Astrocyte (in vitro differentiated cells and primary cell): ENCODE data around the gene EXOC6B. TPM values are rescaled to one million over a fixed set of nuclear protein-coding genes. Genes with fewer than 3 reads are reported as not detected.

Experiments
- DNase-seq: peaks from one replicate; pipeline ENCODE4 v3.0.0-alpha.2; 2010; ENCODE audit warnings: low read depth
- FAIRE-seq: peaks from 2 replicates; lab custom pipeline; 2011; peaks lifted over from hg19 to GRCh38; lab: Jason Lieb, UNC
- H2AFZ ChIP-seq: 2 replicates; pipeline ENCODE4 v1.6.0; 2012; ENCODE audit warnings: low read depth, low read length, inconsistent platforms
- H3K27ac ChIP-seq: 2 replicates; pipeline ENCODE4 v1.5.1; 2011; ENCODE audit warnings: low read depth, low read length, inconsistent platforms
- H3K27me3 ChIP-seq: 2 replicates; pipeline ENCODE4 v1.6.0; 2011; ENCODE audit warnings: low read length, inconsistent platforms; ENCODE audit not compliant: insufficient read depth
- H3K36me3 ChIP-seq: 2 replicates; pipeline ENCODE4 v1.5.1; 2011; ENCODE audit warnings: low read length, inconsistent platforms; ENCODE audit not compliant: insufficient read depth
- H3K4me1 ChIP-seq: 2 replicates; pipeline ENCODE4 v1.5.1; 2011; ENCODE audit warnings: low read length, inconsistent platforms; ENCODE audit not compliant: insufficient read depth
- H3K4me2 ChIP-seq: 2 replicates; pipeline ENCODE4 v1.6.0; 2012; ENCODE audit warnings: low read length, inconsistent platforms
- H3K4me3 ChIP-seq: 2 replicates; pipeline ENCODE4 v1.5.1; 2011; ENCODE audit warnings: low read depth, mild to moderate bottlenecking, low read length, inconsistent platforms; ENCODE audit not compliant: insufficient read depth
- H3K79me2 ChIP-seq: 2 replicates; pipeline ENCODE4 v1.6.0; 2012; ENCODE audit warnings: mild to moderate bottlenecking, low read length, inconsistent platforms; ENCODE audit not compliant: insufficient read depth
- H3K9ac ChIP-seq: 2 replicates; pipeline ENCODE4 v1.6.0; 2012; ENCODE audit warnings: mild to moderate bottlenecking, low read length, inconsistent platforms
- H3K9me3 ChIP-seq: 2 replicates; pipeline ENCODE4 v1.5.1; 2012; ENCODE audit warnings: low read depth, mild to moderate bottlenecking, low read length, inconsistent platforms; ENCODE audit not compliant: insufficient read depth
- H4K20me1 ChIP-seq: 2 replicates; pipeline ENCODE4 v1.6.0; 2012; ENCODE audit warnings: low read length, inconsistent platforms; ENCODE audit not compliant: insufficient read depth
- H3K27ac Mint-ChIP-seq: one replicate; pipeline ENCODE4 v1.8.0; 2021; ENCODE audit warnings: mild to moderate bottlenecking, mixed read lengths; ENCODE audit not compliant: unreplicated experiment
- H3K27me3 Mint-ChIP-seq: one replicate; pipeline ENCODE4 v1.8.0; 2021; ENCODE audit warnings: low read depth, mixed read lengths; ENCODE audit not compliant: unreplicated experiment
- H3K36me3 Mint-ChIP-seq: one replicate; pipeline ENCODE4 v1.8.0; 2021; ENCODE audit warnings: low read depth, mixed read lengths; ENCODE audit not compliant: unreplicated experiment
- H3K4me1 Mint-ChIP-seq: one replicate; pipeline ENCODE4 v1.8.0; 2021; ENCODE audit warnings: low read depth, mixed read lengths; ENCODE audit not compliant: unreplicated experiment
- H3K4me3 Mint-ChIP-seq: one replicate; pipeline ENCODE4 v1.8.0; 2021; ENCODE audit warnings: mild to moderate bottlenecking, moderate library complexity, mixed read lengths; ENCODE audit not compliant: unreplicated experiment
- H3K9me3 Mint-ChIP-seq: one replicate; pipeline ENCODE4 v1.8.0; 2021; ENCODE audit warnings: mild to moderate bottlenecking, mixed read lengths; ENCODE audit not compliant: unreplicated experiment
- CTCF ChIP-seq: IDR thresholded peaks from 2 replicates; pipeline ENCODE4 v1.5.1; 2011; ENCODE audit warnings: low read depth, mild to moderate bottlenecking, inconsistent platforms, low read length, moderate library complexity; ENCODE audit not compliant: insufficient read depth
- EZH2 ChIP-seq: IDR thresholded peaks from 2 replicates; pipeline ENCODE4 v1.6.1; 2012; ENCODE audit warnings: mild to moderate bottlenecking, low read length, inconsistent platforms; ENCODE audit not compliant: insufficient read depth
- total RNA-seq: library from RNA; stranded (reverse); gene quantifications from 2 replicates; pipeline ENCODE4 v1.2.1, GENCODE V29; 2021

EXOC6B gene
- total RNA-seq, 1 donor from 2014 or later: 31.8 TPM

- Mint-ChIP-seq H3K4me1 (peaks cover 9% of the 10 kb centered on the region), H3K27me3 (peaks cover 7% of the 10 kb centered on the region), H3K4me3 (no peak overlapping the region), H3K36me3 (no peaks in the 10 kb centered on the region), H3K27ac (no peak overlapping the region), H3K9me3 (no peaks in the 10 kb centered on the region)
- Histone ChIP-seq H3K4me2 (peak overlapping the region; percentile 22), H3K36me3 (no peaks in the 10 kb centered on the region), H3K9me3 (no peaks in the 10 kb centered on the region), H3K79me2 (no peaks in the 10 kb centered on the region), H2AFZ (no peak overlapping the region), H4K20me1 (no peaks in the 10 kb centered on the region), H3K27me3 (no peaks in the 10 kb centered on the region), H3K4me3 (no peak overlapping the region), H3K9ac (no peak overlapping the region), H3K27ac (no peak overlapping the region), H3K4me1 (no peaks in the 10 kb centered on the region)
- FAIRE-seq (no peak), DNase-seq (no peak)
- no peak for TF ChIP-seq CTCF
- no peak for TF ChIP-seq EZH2
Measured at GRCh38 chr2:72166279-72166678, 659.6 kb downstream of the EXOC6B start.

GRCh38 chr2:72165792-72166191 lies 660.0 kb downstream of the EXOC6B start:
- no peak overlapping the region for H2AFZ ChIP-seq
- Mint-ChIP-seq H3K27ac (no peak overlapping the region), H3K4me1 (peaks cover 7% of the 10 kb centered on the region), H3K27me3 (peaks cover 9% of the 10 kb centered on the region), H3K9me3 (no peaks in the 10 kb centered on the region), H3K4me3 (no peak overlapping the region), H3K36me3 (no peaks in the 10 kb centered on the region)
- no peak overlapping the region for H3K9ac ChIP-seq
- DNase-seq (peak; percentile 32), FAIRE-seq (no peak)
- H3K9me3 ChIP-seq: no peaks in the 10 kb centered on the region
- no peak overlapping the region for H3K27ac ChIP-seq
- no peak overlapping the region for H3K4me3 ChIP-seq
- no peaks in the 10 kb centered on the region for H3K79me2 ChIP-seq
- H4K20me1 ChIP-seq: no peaks in the 10 kb centered on the region
- H3K27me3 ChIP-seq: no peaks in the 10 kb centered on the region
- H3K4me1 ChIP-seq: no peaks in the 10 kb centered on the region
- H3K36me3 ChIP-seq: no peaks in the 10 kb centered on the region
- no peak overlapping the region for H3K4me2 ChIP-seq
- TF ChIP-seq EZH2 (no peak), CTCF (no peak)

GRCh38 chr2:72162574-72162973 lies 663.3 kb downstream of the EXOC6B start:
- Mint-ChIP-seq H3K9me3 (peaks cover 2% of the 10 kb centered on the region), H3K27ac (no peak overlapping the region), H3K4me3 (no peak overlapping the region), H3K27me3 (peaks cover 29% of the 10 kb centered on the region), H3K4me1 (peaks cover 7% of the 10 kb centered on the region), H3K36me3 (no peaks in the 10 kb centered on the region)
- FAIRE-seq (no peak), DNase-seq (no peak)
- Histone ChIP-seq H3K4me3 (no peak overlapping the region), H3K4me1 (no peaks in the 10 kb centered on the region), H3K9me3 (no peaks in the 10 kb centered on the region), H4K20me1 (no peaks in the 10 kb centered on the region), H2AFZ (no peak overlapping the region), H3K27me3 (peaks cover 7% of the 10 kb centered on the region), H3K36me3 (no peaks in the 10 kb centered on the region), H3K27ac (no peak overlapping the region), H3K9ac (no peak overlapping the region), H3K79me2 (no peaks in the 10 kb centered on the region), H3K4me2 (no peak overlapping the region)
- TF ChIP-seq EZH2: no peak
- no peak for TF ChIP-seq CTCF
